NCI-H1417 (cell line): Measurements from ENCODE around the gene SMIM45.

Experiments used
- DNase-seq, 3 experiments: peaks; one replicate each; lab custom pipeline; 2025; lab: John Stamatoyannopoulos, UW

The SMIM45 gene

DNA sequence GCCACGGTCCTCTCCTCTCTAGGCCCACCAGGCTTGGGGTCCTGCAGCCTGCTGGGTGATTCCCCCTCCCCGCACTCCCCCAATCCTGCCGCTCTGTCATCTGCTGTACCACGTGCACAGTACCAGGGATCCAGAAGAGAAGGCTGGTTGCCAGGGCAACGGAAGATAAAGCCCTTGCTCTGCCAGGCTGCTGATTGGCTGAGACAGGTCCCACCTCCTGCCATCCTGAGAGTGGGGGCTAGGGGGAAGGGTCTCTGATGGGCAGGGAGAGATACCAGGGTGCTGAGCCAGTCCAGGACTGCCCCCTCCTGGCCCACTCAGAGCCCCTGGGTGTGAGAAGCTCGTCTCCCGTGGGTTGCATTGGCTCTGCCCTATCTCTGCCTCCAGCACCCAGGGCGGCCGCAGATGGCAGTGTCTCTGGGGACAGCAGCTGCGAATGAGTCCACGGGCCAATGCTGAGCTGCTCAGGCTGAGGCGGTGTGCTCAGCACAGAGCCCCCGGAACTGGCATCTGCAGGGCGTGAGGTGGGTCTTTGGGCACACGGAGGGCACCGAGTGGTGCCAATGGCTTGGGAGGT, at the start of gene SMIM45:
Gene SMIM45 (plus strand): TSS at position 253 of the 577 bp plus-strand sequence.
- peak in 2 of 3 experiments; percentile 47 to 81 for DNase-seq

GRCh38 chr22:41902932-41903421, 49.0 kb upstream of the SMIM45 start:
- DNase-seq: no peak

- no peak for DNase-seq
Measured at GRCh38 chr22:41904450-41905410, 47.2 kb upstream of the SMIM45 start.

DNA sequence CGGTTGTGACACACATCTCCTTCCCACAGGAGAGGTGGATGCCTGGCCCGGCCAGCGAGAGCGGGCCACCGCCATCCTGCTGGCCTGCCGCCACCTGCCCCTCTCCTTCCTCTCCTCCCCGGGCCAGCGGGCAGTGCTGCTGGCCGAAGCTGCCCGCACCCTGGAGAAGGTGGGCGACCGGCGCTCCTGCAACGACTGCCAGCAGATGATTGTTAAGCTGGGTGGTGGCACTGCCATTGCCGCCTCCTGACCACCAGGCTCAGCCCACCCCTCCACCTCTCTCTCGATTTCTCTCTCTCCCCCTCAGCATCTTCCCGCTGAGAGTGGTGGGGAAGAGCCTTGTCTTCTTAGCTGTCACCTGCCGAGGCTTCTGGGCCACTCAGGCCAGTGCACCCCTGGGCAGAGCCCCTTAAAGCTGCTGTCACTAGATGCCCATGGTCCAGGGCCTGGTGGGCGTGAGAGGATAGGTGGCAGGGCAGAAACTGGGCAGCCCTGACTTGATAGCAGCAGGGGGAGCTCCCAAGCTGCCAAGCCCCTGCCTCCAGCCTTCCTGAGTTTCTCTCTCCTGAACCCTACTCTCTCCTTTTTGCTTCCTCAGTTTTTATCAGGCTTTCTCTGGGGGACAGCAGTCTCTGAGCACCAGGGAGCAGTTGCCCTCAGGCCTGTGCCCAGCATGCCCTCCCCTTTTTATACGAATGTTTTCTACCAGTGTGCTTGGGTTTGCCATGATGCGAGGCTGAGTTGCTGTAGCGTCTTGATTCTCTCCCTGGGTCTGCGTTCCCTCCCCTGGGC, 46.3 kb upstream of the SMIM45 start:
- no peak for DNase-seq

DNA sequence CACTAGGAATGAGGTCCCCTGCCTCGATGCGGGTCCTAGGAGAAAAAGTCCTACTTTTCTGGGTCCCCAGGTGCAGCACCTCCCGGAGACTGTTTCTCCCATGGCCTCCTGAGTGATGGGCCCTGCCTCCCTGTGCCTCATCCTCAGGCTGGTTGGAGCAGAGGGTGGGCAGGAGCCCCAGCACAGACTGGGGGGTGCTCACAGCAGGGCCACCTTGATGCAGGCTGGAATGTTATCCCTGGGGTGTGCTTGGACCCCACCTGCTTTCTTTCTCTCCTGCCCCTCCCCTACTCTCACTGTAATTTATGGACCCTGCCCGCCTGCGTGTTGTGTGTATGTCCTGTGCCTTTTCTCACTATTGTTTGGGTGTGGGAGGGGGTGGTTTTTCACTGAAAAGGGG, 45.1 kb upstream of the SMIM45 start:
- DNase-seq: no peak

GRCh38 chr22:41907436-41908401, 44.2 kb upstream of the SMIM45 start:
- no peak for DNase-seq

GRCh38 chr22:41908411-41909309, 43.3 kb upstream of the SMIM45 start:
- DNase-seq: no peak

DNA sequence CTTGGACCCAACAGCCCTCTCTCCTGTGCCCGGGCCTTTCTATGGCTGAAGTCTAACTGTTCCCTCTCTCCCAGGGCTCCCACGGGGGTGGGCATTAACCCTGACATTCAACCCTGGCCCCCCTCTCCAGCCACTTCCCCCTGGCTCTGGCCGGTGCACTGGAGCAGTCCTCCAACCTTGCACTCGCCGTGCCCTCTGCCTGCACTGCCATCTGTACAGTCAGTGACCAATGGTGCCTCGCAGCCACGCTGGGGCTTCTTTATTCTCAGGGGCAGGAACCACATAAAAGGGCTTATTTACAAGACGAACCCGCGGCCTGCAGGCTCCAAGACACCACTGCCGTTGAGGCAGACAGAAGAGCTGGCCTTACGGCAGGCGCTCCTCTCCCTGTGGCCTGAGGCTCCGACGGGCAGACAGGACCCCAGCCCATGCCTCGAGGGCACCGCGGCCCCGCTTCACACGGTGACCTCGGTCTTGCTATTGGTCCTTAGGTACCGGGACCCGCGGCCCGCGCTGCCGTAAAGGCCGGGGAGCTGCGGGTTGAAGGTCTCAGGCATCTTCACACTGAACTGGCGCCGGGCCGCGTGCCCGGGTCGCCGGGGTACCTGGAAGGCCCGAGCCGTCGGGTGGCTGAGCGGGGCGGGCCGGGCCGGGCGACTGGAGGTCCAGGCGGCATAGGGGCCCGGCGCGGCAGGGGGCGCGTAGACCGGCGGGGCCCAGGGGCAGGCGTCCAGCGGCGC, 42.5 kb upstream of the SMIM45 start:
- DNase-seq: no peak

GRCh38 chr22:41910050-41911000, 41.6 kb upstream of the SMIM45 start:
- no peak for DNase-seq

DNA sequence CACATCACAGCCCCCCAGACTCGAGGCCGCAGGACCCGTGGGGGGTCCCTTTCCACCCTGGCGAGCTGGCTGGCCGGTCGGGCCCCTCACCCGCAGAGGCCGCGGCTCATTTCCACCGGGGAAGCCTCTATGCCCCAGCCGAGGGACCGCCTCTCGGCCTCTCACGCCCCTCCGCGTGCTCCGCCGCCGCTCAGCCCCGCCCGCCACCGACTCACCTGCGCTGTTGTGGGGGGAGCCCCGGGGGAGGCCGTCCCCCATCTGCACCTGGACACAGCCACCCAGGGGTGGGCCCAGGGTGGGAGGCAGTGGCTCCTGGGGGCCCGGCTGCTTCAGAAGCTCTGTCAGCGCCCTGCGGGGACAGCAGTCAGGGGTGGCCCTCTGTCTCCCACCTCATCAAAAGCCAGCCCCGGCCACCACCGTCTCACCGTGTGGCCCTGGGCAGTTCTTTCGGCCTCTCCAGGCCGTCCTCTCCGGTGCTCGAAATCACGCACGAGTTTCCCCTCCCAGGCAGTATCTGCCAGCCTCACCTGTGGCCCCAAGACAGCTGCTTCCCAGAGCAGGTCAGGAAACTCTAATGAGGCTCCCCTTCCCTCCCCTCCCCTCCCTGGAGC, 40.8 kb upstream of the SMIM45 start:
- DNase-seq: no peak

GRCh38 chr22:41912338-41913039, 39.5 kb upstream of the SMIM45 start:
- no peak for DNase-seq

- no peak for DNase-seq
Measured at GRCh38 chr22:41913040-41913719, 38.8 kb upstream of the SMIM45 start.

GRCh38 chr22:41913842-41914534, 38.0 kb upstream of the SMIM45 start:
- peak in 2 of 3 experiments; percentile 42 to 53 for DNase-seq

GRCh38 chr22:41914611-41915034, 37.3 kb upstream of the SMIM45 start:
- DNase-seq: peak in 2 of 3 experiments; percentile 27 to 61

GRCh38 chr22:41915035-41915785, 36.7 kb upstream of the SMIM45 start, which contains the start of gene SHISA8:
Gene SHISA8 (minus strand): TSS chr22:41915074. CDS start chr22:41914667, 407 bp downstream.
- DNase-seq: peak in 2 of 3 experiments; percentile 40 to 61
